GM21526 (cell line): ENCODE measurements around the gene LAX1.
"Not testable (repeated sequence)": the region's sequence is repeated elsewhere in the genome, so short reads cannot be mapped to it uniquely, and the experiment has no call there.

ENCODE experiments used
- ATAC-seq: cut with Tn5 transposase; IDR thresholded peaks from one replicate; pipeline ENCODE4 v1.9.1; 2021; ENCODE audit warnings: moderate library complexity; ENCODE audit not compliant: unreplicated experiment, low FRiP score

The LAX1 gene

DNA sequence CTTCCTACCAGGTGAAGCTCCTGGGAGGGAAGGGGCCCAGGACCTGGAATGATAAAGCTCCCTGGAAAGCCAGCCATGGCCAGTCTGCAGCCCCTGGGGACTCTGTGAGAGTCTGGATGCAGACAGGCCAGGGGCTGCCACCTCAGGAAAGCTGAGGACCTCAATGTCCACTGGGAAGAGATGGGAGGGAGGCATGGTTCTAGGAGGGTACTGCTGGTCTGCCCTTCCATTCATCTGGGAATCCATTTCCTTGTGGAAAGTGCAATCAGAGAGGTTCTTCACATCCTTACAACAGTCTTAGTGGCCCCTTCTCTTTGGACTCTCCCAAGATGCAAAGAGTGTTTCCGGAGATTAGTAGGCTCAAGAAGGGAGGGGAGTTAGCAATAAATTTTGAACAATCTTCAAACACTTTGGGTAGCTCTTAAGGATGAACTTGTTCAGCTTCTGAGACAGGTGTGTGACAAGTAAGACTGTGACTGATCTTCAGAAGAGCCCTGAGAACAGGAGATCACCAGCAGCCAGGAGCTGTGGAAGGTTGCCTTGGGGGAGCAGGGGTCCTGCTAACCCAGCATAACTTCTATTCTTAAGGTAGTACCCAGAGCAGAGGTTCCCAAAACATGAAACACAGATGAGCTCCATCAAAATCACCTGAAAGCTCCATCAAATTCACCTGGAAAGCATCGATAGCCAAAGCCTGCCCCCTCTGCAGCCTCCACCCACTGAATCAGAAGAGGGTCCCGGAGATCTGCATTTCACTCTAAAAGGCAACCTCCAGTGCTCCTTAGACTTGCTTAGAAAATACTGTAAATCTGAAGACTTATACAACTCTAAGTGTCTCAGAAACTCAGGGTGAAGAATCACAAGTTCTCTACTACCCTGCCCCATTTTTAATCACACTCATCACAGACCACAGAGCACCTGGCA lies 616 bp upstream of the LAX1 start:
- no peak for ATAC-seq

GRCh38 chr1:203768256-203768655 lies 3.3 kb downstream of the LAX1 start:
- ATAC-seq = no peak

DNA sequence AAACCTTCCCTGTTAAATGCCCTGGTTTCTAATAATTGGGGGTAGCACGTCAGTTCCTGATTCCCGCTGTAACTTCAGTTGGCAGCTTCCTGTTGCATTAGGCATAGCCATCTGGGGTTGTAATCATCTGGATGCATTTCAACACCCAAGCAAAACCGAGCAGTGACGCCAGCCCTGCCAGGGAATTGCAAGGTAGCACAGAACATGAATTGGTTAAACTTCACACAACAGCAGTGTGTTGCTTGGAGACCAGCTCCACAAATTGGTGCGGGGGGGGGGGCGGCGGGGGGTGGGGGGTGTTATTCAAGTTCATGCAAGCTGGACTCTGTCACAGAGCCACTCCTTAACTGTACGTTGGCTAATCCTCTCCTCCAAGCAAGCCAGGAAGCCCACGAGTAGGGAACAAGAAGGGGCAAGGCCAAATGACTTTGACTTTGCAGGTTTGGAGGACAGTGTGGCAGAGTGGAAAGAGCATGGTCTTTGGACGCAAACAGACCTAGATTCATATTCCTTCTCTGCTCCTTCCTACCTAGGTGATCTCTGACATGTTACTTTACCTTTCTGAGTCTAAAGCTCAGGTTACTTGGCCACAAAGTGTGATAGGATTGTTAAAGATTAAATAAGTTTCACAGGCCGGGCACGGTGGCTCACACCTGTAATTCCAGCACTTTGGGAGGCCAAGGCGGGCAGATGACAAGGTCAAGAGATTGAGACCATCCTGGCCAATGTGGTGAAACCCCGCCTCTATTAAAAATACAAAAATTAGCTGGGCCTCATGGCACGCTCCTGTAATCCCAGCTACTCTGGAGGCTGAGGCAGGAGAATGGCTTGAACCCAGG lies 4.7 kb downstream of the LAX1 start:
- ATAC-seq = no peak

GRCh38 chr1:203771901-203772301 lies 6.9 kb downstream of the LAX1 start:
- no peak for ATAC-seq

GRCh38 chr1:203772836-203773235 lies 7.9 kb downstream of the LAX1 start:
- ATAC-seq = no peak

DNA sequence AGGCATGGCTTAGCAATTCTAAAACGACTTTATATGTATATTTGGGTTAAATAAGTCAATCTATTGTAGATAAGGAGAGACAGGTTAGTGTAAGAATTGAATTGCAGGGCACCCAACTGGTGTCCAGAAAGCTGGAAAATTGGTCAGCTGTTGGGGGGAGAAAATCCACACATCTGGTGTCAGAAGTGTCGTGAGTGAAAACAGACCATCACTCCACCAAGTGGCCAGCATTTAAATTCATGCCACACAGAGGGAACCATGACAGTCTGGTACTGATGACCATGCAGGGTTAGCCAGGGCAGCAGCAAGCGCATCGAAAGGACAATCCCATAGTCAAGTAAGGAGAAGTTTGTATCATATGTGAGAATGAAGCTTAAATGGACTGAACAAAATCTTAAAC lies 11.7 kb downstream of the LAX1 start:
- no peak for ATAC-seq

DNA sequence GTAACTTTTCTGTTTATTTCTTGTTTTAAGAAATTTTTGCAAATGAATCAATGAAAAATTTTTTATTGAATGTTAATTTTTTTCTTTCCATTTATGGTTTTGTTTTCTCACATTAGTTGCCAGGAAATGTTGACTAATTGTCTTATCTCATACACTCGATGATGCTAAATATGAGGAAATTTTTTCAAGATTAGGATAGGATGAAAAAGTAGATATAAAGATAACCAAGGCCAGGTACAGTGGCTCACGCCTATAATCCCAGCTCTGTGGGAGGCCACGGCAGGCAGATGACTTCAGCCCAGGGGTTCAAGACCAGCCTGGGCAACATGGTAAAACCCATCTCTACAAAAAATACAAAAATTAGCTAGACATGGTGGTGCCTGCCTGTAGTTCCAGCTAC lies 12.6 kb downstream of the LAX1 start:
- ATAC-seq = no peak

- no peak for ATAC-seq
Measured at GRCh38 chr1:203778146-203778545, 13.2 kb downstream of the LAX1 start.

DNA sequence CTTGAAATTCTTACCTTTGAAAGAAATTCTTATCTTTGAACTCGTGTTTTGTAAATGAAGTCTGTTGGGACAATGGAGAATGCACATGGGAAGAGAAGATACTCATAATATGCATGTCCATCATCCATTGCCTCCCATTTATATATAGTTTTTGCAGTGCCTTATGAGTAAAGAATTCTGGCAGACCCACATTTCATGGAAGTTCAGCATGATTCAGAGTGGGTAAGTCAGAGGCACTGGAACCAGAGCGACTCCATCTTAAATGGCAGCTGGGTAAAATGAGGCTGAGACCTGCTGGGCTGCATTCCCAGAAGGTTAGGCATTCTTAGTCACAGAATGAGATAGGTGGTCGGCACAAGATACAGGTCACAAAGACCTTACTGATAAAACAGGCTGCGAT lies 13.8 kb downstream of the LAX1 start:
- no peak for ATAC-seq

DNA sequence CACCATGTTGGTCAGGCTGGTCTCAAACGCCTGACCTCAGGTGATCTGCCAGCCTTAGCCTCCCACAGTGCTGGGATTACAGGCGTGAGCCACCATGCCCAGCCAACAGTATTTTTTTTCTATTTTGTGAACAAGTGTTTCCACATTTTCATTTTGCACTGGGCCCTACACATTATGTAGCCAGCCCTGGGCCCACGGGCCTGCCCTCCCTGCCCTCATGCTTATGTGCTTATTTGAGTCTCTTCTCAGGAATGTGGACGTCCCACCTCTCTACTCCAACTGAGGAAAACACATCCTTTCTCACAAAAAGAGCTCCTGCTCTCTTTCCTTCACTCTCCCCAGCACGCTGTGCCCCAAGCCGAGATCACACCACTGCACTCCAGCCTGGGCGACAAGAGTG lies 17.0 kb downstream of the LAX1 start:
- no peak for ATAC-seq

DNA sequence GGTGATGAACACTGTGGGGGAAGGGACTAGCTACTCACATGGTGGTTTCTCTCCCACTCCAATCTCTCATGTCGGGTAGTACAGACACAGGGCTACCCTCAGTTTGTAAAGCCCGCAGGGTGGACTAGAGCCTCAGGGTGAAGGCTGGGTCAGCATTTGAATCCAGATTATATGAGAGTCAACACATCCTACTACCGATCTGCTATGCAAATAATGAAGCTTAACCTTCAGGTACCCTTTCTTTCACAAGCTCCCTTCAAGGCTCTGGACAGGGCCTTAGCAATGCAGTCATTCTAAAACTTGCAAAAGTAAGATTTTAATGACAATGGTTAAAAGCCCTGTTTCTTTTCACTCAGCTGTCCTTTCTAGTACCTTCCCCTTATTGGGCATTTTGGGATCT lies 25.0 kb downstream of the LAX1 start:
- no peak for ATAC-seq

GRCh38 chr1:203791498-203791897 lies 26.5 kb downstream of the LAX1 start:
- no peak for ATAC-seq

DNA sequence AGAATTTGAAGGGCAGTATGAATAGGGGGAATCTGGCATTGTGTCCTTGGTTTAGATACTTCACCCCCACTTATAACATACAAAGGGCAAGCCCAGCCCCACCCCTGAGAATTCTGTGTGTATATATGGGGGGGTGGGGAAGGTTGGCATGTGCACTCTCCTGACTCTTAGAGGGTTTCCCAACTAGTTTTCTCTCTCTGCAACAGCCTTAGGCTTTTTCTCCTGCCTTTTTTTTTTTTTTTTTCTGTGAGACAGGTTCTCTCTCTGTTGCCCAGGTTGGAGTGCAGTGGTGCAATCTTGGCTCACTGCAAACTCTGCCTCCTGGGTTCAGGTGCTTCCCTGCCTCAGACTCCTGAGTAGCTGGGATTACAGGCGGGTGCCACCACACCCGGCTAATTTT lies 27.5 kb downstream of the LAX1 start:
- ATAC-seq = no peak

DNA sequence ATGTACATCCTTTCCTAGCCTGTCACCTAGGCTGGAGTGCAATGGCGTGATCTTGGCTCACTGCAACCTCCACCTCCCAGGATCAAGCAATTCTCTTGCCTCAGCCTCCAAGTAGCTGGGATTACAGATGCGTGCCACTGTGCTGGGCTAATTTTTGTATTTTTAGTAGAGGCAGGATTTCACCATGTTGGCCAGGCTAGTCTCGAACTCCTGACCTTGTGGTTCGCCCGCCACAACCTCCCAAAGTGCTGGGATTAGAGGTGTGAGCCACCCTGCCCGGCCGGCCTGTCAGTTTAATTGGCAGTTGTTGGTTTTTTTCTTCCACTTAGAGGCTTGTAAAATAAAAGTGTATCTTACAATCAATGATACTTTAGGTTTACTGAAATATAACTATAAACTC lies 28.6 kb downstream of the LAX1 start:
- not testable (repeated sequence) for ATAC-seq

DNA sequence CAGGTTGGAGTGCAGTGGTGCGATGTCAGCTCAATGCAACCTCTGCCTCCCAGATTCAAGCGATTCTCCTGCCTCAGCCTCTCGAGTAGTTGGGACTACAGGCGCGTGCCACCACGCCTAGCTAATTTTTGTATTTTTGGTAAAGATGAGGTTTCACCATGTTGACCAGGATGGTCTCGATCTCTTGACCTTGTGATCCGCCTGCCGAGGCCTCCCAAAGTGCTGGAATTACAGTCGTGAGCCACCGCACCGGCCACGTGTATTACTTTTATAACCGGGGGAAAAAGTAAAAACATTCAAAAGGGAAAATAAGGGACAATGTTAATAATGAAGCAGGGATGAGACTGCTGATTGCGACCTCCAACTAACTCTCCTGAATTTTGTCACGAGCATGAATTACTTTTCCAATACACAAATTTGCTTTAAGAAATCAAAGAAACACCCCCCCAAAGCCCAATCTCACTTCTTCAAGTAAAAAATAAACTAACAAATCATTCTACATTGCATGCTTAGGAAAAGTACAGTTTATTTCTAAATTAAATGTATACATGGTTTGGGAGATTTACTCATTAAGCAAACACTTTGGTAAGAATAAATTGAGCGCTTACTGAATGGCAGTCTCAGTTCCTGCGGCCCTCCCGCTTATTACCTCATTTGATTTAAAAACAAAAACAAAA lies 29.9 kb downstream of the LAX1 start:
- ATAC-seq = no peak

- ATAC-seq = peak; percentile 93
Measured at GRCh38 chr1:203795441-203796235, 30.7 kb downstream of the LAX1 start, which contains the start of the genes ZBED6 and ZC3H11A. TSS of gene ZBED6 (plus strand) at chr1:203795623. CDS start at chr1:203797523, 1,900 bp downstream. TSS of gene ZC3H11A (plus strand) at chr1:203795623. CDS start at chr1:203817071, 21,448 bp downstream.

DNA sequence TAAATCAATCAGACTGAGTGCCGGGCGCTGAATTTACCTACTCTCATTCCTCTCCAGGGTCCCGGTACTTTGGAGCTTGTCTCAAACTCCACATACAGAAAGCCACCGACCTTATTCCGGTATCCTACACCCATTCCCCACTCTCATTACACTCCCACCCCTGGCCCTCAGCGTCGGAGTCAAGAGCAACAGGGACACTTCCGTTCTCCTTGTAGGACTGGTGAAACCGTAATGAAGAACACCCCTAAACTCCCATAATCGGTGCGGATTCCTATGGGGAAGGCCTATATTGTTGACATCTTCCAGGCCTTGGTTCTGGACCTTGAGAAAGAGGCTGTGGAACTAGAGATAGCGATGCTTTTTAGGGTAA lies 31.2 kb downstream of the LAX1 start:
- no peak for ATAC-seq

- ATAC-seq = no peak
Measured at GRCh38 chr1:203797216-203797615, 32.2 kb downstream of the LAX1 start.

DNA sequence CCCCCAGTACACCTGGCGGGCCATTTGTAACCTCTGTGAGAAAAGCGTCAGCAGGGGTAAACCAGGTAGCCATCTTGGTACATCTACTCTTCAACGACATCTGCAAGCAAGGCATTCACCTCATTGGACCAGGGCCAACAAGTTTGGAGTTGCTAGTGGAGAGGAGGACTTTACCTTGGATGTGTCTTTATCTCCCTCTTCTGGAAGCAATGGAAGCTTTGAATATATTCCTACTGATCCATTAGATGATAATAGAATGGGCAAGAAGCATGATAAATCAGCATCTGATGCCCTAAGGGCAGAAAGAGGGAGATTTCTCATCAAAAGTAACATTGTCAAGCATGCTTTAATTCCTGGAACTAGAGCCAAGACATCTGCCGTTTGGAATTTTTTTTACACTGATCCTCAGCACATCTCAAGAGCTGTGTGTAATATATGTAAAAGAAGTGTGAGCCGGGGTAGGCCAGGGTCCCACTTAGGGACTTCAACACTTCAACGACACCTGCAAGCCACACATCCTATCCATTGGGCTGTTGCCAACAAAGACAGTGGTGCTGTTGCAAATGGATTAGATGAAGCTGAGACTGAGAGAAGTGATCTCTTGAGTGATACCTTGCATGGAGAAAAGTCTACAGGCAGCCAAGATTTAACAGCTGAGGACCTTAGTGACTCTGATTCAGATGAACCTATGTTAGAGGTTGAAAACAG lies 33.1 kb downstream of the LAX1 start:
- ATAC-seq = no peak
